Activated naive CD4-positive, alpha-beta T cell treated with anti-CD3 and anti-CD28 coated beads, Interleukin-2, amount 50 U/mL, for 24 hours (primary cell): ENCODE measurements around the gene LOXL1.

ENCODE experiments used
- H3K27ac Mint-ChIP-seq: one replicate; pipeline ENCODE4 v1.8.0; 2021; ENCODE audit warnings: mild to moderate bottlenecking, mixed read lengths
- H3K27me3 Mint-ChIP-seq: one replicate; pipeline ENCODE4 v1.8.0; 2021; ENCODE audit warnings: mixed read lengths
- H3K36me3 Mint-ChIP-seq: one replicate; pipeline ENCODE4 v1.8.0; 2021; ENCODE audit warnings: mixed read lengths
- H3K4me1 Mint-ChIP-seq: one replicate; pipeline ENCODE4 v1.8.0; 2021; ENCODE audit warnings: mixed read lengths
- H3K4me3 Mint-ChIP-seq: one replicate; pipeline ENCODE4 v1.8.0; 2021; ENCODE audit warnings: mild to moderate bottlenecking, mixed read lengths
- H3K9me3 Mint-ChIP-seq: one replicate; pipeline ENCODE4 v1.8.0; 2021; ENCODE audit warnings: mixed read lengths

The LOXL1 gene

DNA sequence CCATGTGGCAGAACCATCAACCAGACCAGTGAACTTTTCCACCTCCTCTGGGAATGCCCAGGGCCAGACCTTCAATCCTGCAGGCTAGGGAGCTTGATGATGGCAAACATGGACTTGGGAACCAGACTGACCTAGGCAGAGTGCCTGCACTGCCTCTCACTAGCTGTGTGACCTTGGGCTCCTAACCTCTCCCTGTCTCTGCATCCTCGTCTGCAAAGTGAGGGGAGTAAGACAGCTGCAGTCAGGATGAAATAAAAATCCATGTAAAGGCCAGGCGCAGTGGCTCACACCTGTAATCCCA lies 17.5 kb upstream of the LOXL1 start:
- H3K27ac Mint-ChIP-seq: no peak overlapping the region
- no peaks in the 10 kb centered on the region for H3K9me3 Mint-ChIP-seq
- no peak overlapping the region for H3K4me3 Mint-ChIP-seq
- H3K36me3 Mint-ChIP-seq: no peaks in the 10 kb centered on the region
- no peaks in the 10 kb centered on the region for H3K27me3 Mint-ChIP-seq
- H3K4me1 Mint-ChIP-seq: no peaks in the 10 kb centered on the region

DNA sequence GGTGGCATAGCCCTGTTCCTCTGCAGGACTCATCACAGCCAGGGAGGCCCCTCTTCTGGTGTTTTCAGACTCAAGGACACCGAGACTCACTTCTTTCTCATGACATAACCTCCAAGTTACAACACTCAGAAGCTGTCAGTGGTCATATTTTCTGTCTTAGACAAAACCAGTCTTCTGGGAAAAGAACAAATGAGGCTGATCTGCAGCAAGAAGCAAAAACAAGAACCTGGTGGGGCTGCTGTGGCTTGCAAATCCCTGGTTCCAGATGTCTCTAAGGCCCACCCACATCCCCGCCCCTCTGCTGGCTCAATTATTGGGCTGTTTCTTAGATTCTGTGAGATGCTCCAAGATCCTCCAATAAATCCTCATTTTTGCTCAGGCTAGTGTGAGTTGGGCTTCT lies 16.6 kb upstream of the LOXL1 start:
- no peaks in the 10 kb centered on the region for H3K27me3 Mint-ChIP-seq
- H3K4me1 Mint-ChIP-seq: no peaks in the 10 kb centered on the region
- H3K9me3 Mint-ChIP-seq: no peaks in the 10 kb centered on the region
- H3K36me3 Mint-ChIP-seq: no peaks in the 10 kb centered on the region
- H3K4me3 Mint-ChIP-seq: no peak overlapping the region
- no peak overlapping the region for H3K27ac Mint-ChIP-seq

- no peak overlapping the region for H3K4me3 Mint-ChIP-seq
Observed at GRCh38 chr15:73910522-73911303, 15.5 kb upstream of the LOXL1 start.

GRCh38 chr15:73912030-73912596 lies 14.1 kb upstream of the LOXL1 start:
- no peak overlapping the region for H3K27ac Mint-ChIP-seq
- no peaks in the 10 kb centered on the region for H3K27me3 Mint-ChIP-seq

More at GRCh38 chr15:73910522-73911303, 15.5 kb upstream of the LOXL1 start:
- Mint-ChIP-seq H3K4me1 (no peaks in the 10 kb centered on the region), H3K36me3 (peaks cover 3% of the 10 kb centered on the region), H3K27me3 (no peaks in the 10 kb centered on the region), H3K9me3 (no peaks in the 10 kb centered on the region), H3K27ac (no peak overlapping the region)

GRCh38 chr15:73914145-73914544 lies 12.1 kb upstream of the LOXL1 start:
- Mint-ChIP-seq H3K4me1 (no peaks in the 10 kb centered on the region), H3K36me3 (peaks cover 31% of the 10 kb centered on the region), H3K27me3 (no peaks in the 10 kb centered on the region), H3K4me3 (no peak overlapping the region), H3K27ac (no peak overlapping the region), H3K9me3 (peaks cover 13% of the 10 kb centered on the region)

More at GRCh38 chr15:73912030-73912596, 14.1 kb upstream of the LOXL1 start:
- Mint-ChIP-seq H3K4me3 (no peak overlapping the region), H3K9me3 (no peaks in the 10 kb centered on the region), H3K4me1 (no peaks in the 10 kb centered on the region), H3K36me3 (peaks cover 11% of the 10 kb centered on the region)

DNA sequence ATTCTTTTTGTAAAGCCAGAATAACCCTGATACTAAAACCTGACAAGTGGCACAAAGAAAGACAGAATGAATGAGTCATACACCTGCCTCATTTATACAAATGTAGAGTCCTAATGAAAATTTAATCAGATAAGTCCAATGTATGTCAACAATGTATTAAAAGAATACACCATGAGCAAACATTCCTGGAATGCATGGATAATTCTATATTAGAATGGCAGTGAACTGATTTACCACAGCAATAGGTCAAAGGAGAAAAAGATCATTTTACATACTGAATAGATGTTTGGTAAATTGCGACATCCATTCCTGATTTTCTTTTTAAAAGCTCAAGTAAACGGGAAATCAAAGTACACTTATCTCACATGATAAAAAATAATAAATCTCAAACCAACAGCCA lies 11.2 kb upstream of the LOXL1 start:
- no peaks in the 10 kb centered on the region for H3K27me3 Mint-ChIP-seq
- peaks cover under 1% of the 10 kb centered on the region for H3K4me1 Mint-ChIP-seq
- H3K27ac Mint-ChIP-seq: no peak overlapping the region
- H3K4me3 Mint-ChIP-seq: no peak overlapping the region
- peaks cover 31% of the 10 kb centered on the region for H3K36me3 Mint-ChIP-seq
- H3K9me3 Mint-ChIP-seq: peaks cover 13% of the 10 kb centered on the region

DNA sequence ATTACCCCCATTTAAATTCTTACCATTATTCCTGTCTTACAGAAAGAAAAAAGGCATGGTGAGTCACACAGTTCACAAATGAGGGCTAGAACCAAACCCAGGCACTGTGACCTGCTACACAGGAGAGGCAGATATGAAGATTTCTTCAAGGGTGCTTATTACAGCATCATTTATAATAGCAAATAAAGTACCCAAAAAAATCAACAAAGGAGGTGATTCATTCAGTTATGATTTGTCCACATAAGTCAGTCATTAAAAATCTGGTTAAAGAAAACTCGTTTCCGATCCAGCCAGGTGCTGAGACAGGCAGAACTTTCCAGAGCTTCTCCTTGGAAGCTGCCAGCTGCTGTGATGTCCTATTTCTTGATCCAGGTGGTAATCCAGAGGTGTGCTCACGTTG lies 7.5 kb upstream of the LOXL1 start:
- Mint-ChIP-seq H3K27me3 (no peaks in the 10 kb centered on the region), H3K27ac (no peak overlapping the region), H3K4me1 (peaks cover 14% of the 10 kb centered on the region), H3K4me3 (no peak overlapping the region), H3K9me3 (peaks cover 13% of the 10 kb centered on the region), H3K36me3 (peaks cover 31% of the 10 kb centered on the region)

GRCh38 chr15:73919706-73920105 lies 6.6 kb upstream of the LOXL1 start:
- H3K27ac Mint-ChIP-seq: no peak overlapping the region
- H3K36me3 Mint-ChIP-seq: peaks cover 31% of the 10 kb centered on the region
- H3K9me3 Mint-ChIP-seq: peaks cover 13% of the 10 kb centered on the region
- no peaks in the 10 kb centered on the region for H3K27me3 Mint-ChIP-seq
- H3K4me3 Mint-ChIP-seq: no peak overlapping the region
- peaks cover 23% of the 10 kb centered on the region for H3K4me1 Mint-ChIP-seq

DNA sequence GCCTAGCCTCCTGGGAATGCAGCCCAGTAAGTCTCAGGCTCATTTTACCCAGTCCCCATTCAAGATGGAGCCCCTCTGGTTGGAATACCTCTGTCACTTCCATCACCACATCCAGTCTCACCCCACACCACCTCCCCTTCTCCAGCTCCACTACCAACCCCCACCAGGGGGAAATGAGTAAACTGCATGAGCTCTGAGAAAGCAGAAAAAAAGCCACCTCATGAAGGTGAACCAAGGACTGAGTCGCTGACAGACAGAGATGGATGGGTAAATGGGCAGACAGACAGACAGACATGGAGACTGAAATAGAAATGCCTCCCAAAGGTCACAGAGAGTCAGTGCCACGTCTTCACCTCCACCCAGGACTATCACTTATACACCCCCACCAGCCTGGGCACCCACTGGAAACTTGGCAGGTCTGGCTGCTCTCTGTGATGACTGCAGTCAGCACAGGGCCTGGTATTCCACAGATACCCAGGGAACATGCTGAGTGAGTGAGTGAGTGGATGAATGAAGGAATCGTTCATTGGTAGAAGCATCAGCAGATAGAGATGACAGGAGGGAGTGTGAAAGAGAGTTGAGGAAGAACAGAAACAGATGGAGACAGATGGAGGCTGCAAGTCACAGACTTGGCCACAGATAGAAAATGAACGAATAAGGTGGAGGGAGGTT lies 4.9 kb upstream of the LOXL1 start:
- Mint-ChIP-seq H3K4me1 (peaks cover 34% of the 10 kb centered on the region), H3K27me3 (no peaks in the 10 kb centered on the region), H3K9me3 (peaks cover 13% of the 10 kb centered on the region)

DNA sequence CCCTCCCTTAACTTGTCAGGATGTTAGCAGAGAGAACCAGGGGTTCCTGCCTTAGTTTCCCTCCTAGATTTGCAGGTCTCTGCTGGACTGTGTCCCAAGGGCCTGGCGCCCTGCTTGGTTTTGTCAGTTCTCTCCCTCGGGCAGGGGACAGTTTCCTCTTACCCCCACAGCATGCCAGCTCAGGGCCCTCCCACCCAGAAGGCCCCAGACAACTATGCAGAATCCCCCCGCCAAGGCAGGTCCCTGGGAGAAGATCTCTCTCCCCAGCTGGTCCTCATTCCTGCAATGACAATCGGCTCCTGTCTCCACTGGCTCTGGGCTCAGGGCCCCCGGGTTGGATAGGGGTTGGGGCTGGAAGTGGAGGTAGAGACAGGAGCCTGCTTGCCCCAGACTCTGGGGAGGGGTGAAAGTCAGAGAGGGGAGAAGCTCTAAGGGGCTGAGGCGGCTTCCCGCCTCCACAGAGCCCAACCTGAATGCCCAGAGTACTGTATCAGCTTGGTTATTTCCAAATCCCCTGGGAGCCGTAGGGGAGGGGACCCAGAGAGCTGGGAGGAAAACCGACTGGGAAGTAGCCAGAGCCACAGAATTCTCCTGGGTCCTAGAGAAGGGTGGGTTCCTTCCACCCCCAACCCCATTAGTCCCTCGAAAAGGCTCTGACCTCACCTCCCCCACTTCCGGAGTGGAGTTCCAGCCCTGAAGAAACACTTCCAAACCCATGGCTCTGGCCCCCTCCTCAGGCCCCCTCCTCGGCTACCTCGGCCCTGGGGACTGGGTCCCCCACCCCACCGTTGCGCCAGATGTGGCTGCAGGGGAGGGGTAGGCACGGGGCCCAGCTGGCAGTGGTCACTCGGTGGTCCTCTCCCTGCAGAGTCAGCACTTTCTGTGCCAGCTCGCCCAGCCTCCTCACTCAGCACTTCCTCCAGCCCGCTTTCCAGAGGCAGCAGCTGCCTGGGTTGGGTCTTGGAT lies 3.8 kb upstream of the LOXL1 start:
- Mint-ChIP-seq H3K27me3 (no peaks in the 10 kb centered on the region), H3K4me3 (no peak overlapping the region), H3K27ac (no peak overlapping the region), H3K4me1 (peaks cover 34% of the 10 kb centered on the region), H3K9me3 (peaks cover 13% of the 10 kb centered on the region), H3K36me3 (peaks cover 17% of the 10 kb centered on the region)

More for the DNA sequence above, 4.9 kb upstream of the LOXL1 start:
- peaks cover 24% of the 10 kb centered on the region for H3K36me3 Mint-ChIP-seq
- H3K4me3 Mint-ChIP-seq: no peak overlapping the region
- peak overlapping the region; percentile 2 for H3K27ac Mint-ChIP-seq

DNA sequence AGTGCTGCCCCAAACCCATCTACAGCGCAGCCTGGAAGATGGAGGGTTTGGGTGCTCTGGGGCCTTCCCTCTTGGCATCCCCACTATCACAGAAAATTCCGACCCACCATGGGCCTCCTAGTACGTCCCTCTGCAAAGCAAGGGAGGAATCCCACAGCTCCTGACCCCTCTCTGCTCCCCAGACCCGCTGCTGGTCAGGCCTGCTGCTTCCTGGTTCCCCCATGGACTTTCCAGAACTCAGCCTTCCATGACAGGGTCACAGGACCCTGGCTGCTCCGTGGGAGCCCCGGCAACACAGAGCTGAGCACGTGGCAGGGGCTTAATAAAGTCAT lies 3.1 kb upstream of the LOXL1 start:
- peaks cover 10% of the 10 kb centered on the region for H3K36me3 Mint-ChIP-seq
- H3K4me1 Mint-ChIP-seq: peaks cover 37% of the 10 kb centered on the region
- H3K9me3 Mint-ChIP-seq: peaks cover 7% of the 10 kb centered on the region
- H3K27me3 Mint-ChIP-seq: no peaks in the 10 kb centered on the region
- H3K4me3 Mint-ChIP-seq: no peak overlapping the region
- H3K27ac Mint-ChIP-seq: no peak overlapping the region

- no peaks in the 10 kb centered on the region for H3K27me3 Mint-ChIP-seq
- no peak overlapping the region for H3K27ac Mint-ChIP-seq
- peak overlapping the region; percentile 39 for H3K4me3 Mint-ChIP-seq
- peaks cover 39% of the 10 kb centered on the region for H3K4me1 Mint-ChIP-seq
- H3K36me3 Mint-ChIP-seq: peaks cover 5% of the 10 kb centered on the region
- H3K9me3 Mint-ChIP-seq: peaks cover 4% of the 10 kb centered on the region
Observed at GRCh38 chr15:73923488-73924164, 2.6 kb upstream of the LOXL1 start.

DNA sequence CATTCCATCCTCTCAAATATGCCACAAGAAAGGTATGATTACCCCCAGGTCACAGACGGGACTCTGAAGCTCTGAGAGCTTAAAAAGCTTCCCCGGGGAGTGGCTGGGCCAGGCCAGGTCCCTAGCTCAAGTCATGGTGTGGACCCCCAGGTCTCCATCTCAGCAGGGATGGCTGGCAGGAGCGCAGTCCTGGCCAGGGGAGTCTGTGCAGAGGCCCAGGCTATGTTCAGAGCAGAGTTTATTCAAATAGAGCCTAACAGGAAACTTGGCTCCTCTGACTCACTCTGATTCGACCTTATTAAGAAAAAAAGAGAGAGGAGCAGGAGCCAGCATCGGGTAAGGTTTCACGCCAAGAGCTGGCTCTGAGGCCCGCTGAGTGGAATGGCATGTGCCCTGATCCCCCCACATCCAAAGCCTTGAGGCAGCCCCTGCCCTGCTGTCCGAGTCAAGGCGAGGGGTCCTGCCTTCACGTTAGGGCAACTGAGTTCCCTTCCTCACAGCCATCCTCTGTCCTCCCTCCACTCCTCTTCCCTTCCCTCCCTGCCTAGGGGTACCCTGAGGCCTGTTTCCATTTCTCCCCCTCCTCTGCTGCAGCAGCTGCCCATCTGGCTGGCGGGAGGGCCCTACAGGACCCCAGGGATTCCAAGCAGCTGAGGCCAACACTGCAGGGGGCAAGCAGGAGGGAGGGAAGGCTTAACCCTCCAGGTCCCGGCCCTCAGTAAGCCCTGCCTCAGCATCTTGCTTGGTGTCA lies 1.9 kb upstream of the LOXL1 start:
- Mint-ChIP-seq H3K4me3 (peak overlapping the region; percentile 39), H3K4me1 (peaks cover 39% of the 10 kb centered on the region), H3K27me3 (no peaks in the 10 kb centered on the region), H3K36me3 (no peaks in the 10 kb centered on the region), H3K9me3 (no peaks in the 10 kb centered on the region), H3K27ac (no peak overlapping the region)

DNA sequence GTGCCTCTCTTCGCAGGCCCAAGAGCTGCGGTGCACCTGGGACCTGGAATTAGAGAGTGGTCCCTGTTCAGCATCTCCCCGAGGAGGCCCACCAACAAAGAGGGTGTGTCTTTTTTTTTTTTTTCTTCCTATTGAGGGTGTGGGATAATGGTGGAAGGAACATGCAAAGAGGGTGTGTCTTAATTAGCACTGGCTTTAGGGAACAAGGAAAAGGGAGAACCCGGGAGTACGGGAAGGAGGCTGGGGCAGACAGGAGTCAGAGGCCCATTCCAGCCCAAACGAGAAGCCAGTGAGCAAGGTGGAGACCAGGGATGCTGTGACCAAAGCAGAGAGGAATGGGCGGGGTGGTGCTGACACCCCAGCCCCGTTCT lies 429 bp upstream of the LOXL1 start:
- H3K9me3 Mint-ChIP-seq: no peaks in the 10 kb centered on the region
- H3K36me3 Mint-ChIP-seq: no peaks in the 10 kb centered on the region
- H3K4me3 Mint-ChIP-seq: peak overlapping the region; percentile 74
- peaks cover 32% of the 10 kb centered on the region for H3K4me1 Mint-ChIP-seq
- no peak overlapping the region for H3K27ac Mint-ChIP-seq
- no peaks in the 10 kb centered on the region for H3K27me3 Mint-ChIP-seq
